GM23338 (cell line): ENCODE results near the gene FGD4. TPM values are rescaled to one million over a fixed set of nuclear protein-coding genes. Genes with fewer than 3 reads are reported as not detected.

Experiments
- ATAC-seq: fragments of 200-7000 bp; cut with Tn5 transposase; 3 replicates; pipeline ENCODE4 v1.9.1; 2020
- DNase-seq: peaks from one replicate; pipeline ENCODE4 v3.0.0-alpha.2; 2015; ENCODE audit warnings: low spot score
- H2AFZ ChIP-seq: fragments of 200-600 bp; sonication (generic); 2 replicates; pipeline ENCODE4 v1.8.0; 2016; ENCODE audit warnings: antibody characterized with exemption, mild to moderate bottlenecking, moderate library complexity
- H3F3A ChIP-seq: fragments of 200-600 bp; sonication (generic); replicated peaks from 2 replicates; pipeline ENCODE4 v1.8.0; 2017; ENCODE audit warnings: antibody characterized with exemption, mixed run types, low read depth
- H3K27ac ChIP-seq: fragments of 200-600 bp; sonication (generic); 2 replicates; pipeline ENCODE4 v1.6.1; 2016; ENCODE audit warnings: low read depth
- H3K27me3 ChIP-seq: fragments of 200-600 bp; sonication (generic); 2 replicates; pipeline ENCODE4 v1.8.0; 2016; ENCODE audit warnings: mild to moderate bottlenecking, mixed run types, moderate library complexity; ENCODE audit not compliant: insufficient read depth
- H3K36me3 ChIP-seq: fragments of 200-600 bp; sonication (generic); 2 replicates; pipeline ENCODE4 v1.8.0; 2016; ENCODE audit warnings: mild to moderate bottlenecking; ENCODE audit not compliant: insufficient read depth
- H3K4me1 ChIP-seq: fragments of 200-600 bp; sonication (generic); 2 replicates; pipeline ENCODE4 v1.8.0; 2016; ENCODE audit warnings: mild to moderate bottlenecking, moderate library complexity; ENCODE audit not compliant: insufficient read depth
- H3K4me2 ChIP-seq: fragments of 200-600 bp; sonication (generic); 2 replicates; pipeline ENCODE4 v1.7.1; 2017; ENCODE audit warnings: mixed run types
- H3K4me3 ChIP-seq: fragments of 200-600 bp; sonication (generic); 2 replicates; pipeline ENCODE4 v1.6.1; 2016; ENCODE audit warnings: mixed run types
- H3K79me2 ChIP-seq: fragments of 200-600 bp; sonication (generic); replicated peaks from 2 replicates; pipeline ENCODE4 v1.8.0; 2017; ENCODE audit warnings: mild to moderate bottlenecking; ENCODE audit not compliant: insufficient read depth
- H3K9me2 ChIP-seq: fragments of 200-600 bp; sonication (generic); 2 replicates; pipeline ENCODE4 v1.8.0; 2017; ENCODE audit not compliant: insufficient read depth
- H4K20me1 ChIP-seq: fragments of 200-600 bp; sonication (generic); replicated peaks from 2 replicates; pipeline ENCODE4 v1.8.0; 2017; ENCODE audit warnings: mild to moderate bottlenecking; ENCODE audit not compliant: insufficient read depth
- H3K27ac Mint-ChIP-seq: 2 replicates; pipeline ENCODE4 v1.8.0; 2020; ENCODE audit warnings: inconsistent platforms, mild to moderate bottlenecking, moderate library complexity, mixed read lengths
- H3K27me3 Mint-ChIP-seq: 3 replicates; pipeline ENCODE4 v1.8.0; 2022; ENCODE audit warnings: low read depth, mild to moderate bottlenecking, moderate library complexity, mixed read lengths, inconsistent platforms; ENCODE audit not compliant: insufficient read depth, poor library complexity
- H3K36me3 Mint-ChIP-seq: 3 replicates; pipeline ENCODE4 v1.8.0; 2021; ENCODE audit warnings: low read depth, mild to moderate bottlenecking, inconsistent platforms, moderate library complexity, mixed read lengths
- H3K4me1 Mint-ChIP-seq: 3 replicates; pipeline ENCODE4 v1.8.0; 2020; ENCODE audit warnings: mild to moderate bottlenecking, inconsistent platforms, mixed read lengths
- H3K4me3 Mint-ChIP-seq: 3 replicates; pipeline ENCODE4 v1.8.0; 2021; ENCODE audit warnings: moderate library complexity, mild to moderate bottlenecking, inconsistent platforms, mixed read lengths
- H3K9me3 Mint-ChIP-seq: 3 replicates; pipeline ENCODE4 v1.8.0; 2020; ENCODE audit warnings: moderate library complexity, mild to moderate bottlenecking, inconsistent platforms, mixed read lengths
- CREB1 ChIP-seq: fragments of 250-450 bp; sonication (Bioruptor Pico); IDR thresholded peaks from 2 replicates; pipeline ENCODE4 v1.5.0; 2020; ENCODE audit warnings: low read depth, mild to moderate bottlenecking, moderate library complexity
- CTCF ChIP-seq, 2 experiments: fragments of 200-600 bp in 1 of 2; sonication (generic) in 1 of 2; conservative IDR thresholded peaks; 2 replicates each; pipeline versions ENCODE4 v1.5.1 to v1.6.1; 2016 to 2017; ENCODE audit warnings: antibody characterized with exemption in 2 of 2, low read depth in 2 of 2, mild to moderate bottlenecking in 2 of 2, moderate library complexity in 1 of 2
- ETS1 ChIP-seq: IDR thresholded peaks from 2 replicates; pipeline ENCODE4 v1.6.1; 2016; ENCODE audit warnings: antibody characterized with exemption
- EZH2 ChIP-seq: fragments of 200-600 bp; sonication (generic); IDR thresholded peaks from one replicate; pipeline ENCODE4 v1.8.0; 2017; ENCODE audit warnings: antibody characterized with exemption, mild to moderate bottlenecking, low read depth; ENCODE audit not compliant: unreplicated experiment
- EZH2phosphoT487 ChIP-seq: fragments of 200-600 bp; sonication (generic); IDR thresholded peaks from one replicate; pipeline ENCODE4 v1.8.1; 2018; ENCODE audit warnings: antibody characterized with exemption; ENCODE audit not compliant: unreplicated experiment
- JUNB ChIP-seq: IDR thresholded peaks from one replicate; pipeline ENCODE4 v1.6.1; 2016; ENCODE audit warnings: antibody characterized with exemption; ENCODE audit not compliant: unreplicated experiment
- NANOG ChIP-seq: IDR thresholded peaks from 2 replicates; pipeline ENCODE4 v1.6.1; 2016; ENCODE audit warnings: antibody characterized with exemption, borderline replicate concordance
- REST ChIP-seq: IDR thresholded peaks from one replicate; pipeline ENCODE4 v1.6.1; 2018; ENCODE audit warnings: antibody characterized with exemption; ENCODE audit not compliant: unreplicated experiment
- ZNF114 ChIP-seq: fragments of 250-450 bp; sonication (Bioruptor Pico); IDR thresholded peaks from 2 replicates; pipeline ENCODE4 v1.5.0; 2020; ENCODE audit warnings: mild to moderate bottlenecking, moderate library complexity
- ZNF462 ChIP-seq: fragments of 250-450 bp; sonication (Bioruptor Pico); IDR thresholded peaks from 2 replicates; pipeline ENCODE4 v1.5.0; 2020; ENCODE audit warnings: mild to moderate bottlenecking, moderate library complexity
- polyA plus RNA-seq: library from polyadenylated mRNA; unstranded; fragments of >200 nt; fragmentation: Nextera tagmentation; extraction: Ambion mirVana; gene quantifications from 2 replicates; pipeline ENCODE4 v1.2.1, GENCODE V29; 2016
- total RNA-seq: library from RNA; depleted of rRNA; stranded (reverse); fragments of >200 nt; shearing (Covaris generic); gene quantifications from 2 replicates; pipeline ENCODE4 v1.2.3, GENCODE V29; 2014

FGD4 gene
- total and polyA plus RNA-seq, 2 experiments from 2014 or later: 24.3 to 54.3 TPM

- Mint-ChIP-seq H3K27me3 (peaks cover 6% of the 10 kb centered on the region), H3K9me3 (no peaks in the 10 kb centered on the region), H3K4me3 (no peak overlapping the region), H3K4me1 (peaks cover 16% of the 10 kb centered on the region), H3K27ac (no peak overlapping the region), H3K36me3 (peaks cover 38% of the 10 kb centered on the region)
- Histone ChIP-seq H3K79me2 (peaks cover 11% of the 10 kb centered on the region; the same call in 1 of the 2 replicates), H3F3A (0 out of 2 replicates have a peak, but pooled peaks cover 5% of the 10 kb centered on the region), H3K4me2 (no peak overlapping the region), H4K20me1 (no peaks in the 10 kb centered on the region), H3K9me2 (no peaks in the 10 kb centered on the region), H3K27me3 (no peaks in the 10 kb centered on the region), H3K27ac (no peak overlapping the region), H3K4me1 (peaks cover 12% of the 10 kb centered on the region; the same call in 1 of the 2 replicates), H2AFZ (no peak overlapping the region), H3K4me3 (no peak overlapping the region), H3K36me3 (peaks cover 3% of the 10 kb centered on the region; the same call in 1 of the 2 replicates)
- no peak for DNase-seq
- no peak for ATAC-seq
- TF ChIP-seq EZH2 (no peak), EZH2phosphoT487 (no peak), CTCF (conservative IDR thresholded peaks at IDR 0.05; ENCODE audit: low read depth in 2 of 2) (no peak), NANOG (no peak), CREB1 (CRISPR knock-in tag) (no peak), ETS1 (no peak), ZNF114 (CRISPR knock-in tag) (no peak), ZNF462 (CRISPR knock-in tag) (no peak), REST (no peak), JUNB (no peak)
Observed at GRCh38 chr12:32603071-32603470, 203.7 kb downstream of the FGD4 start.
